Measurements from ENCODE around the gene CD44.

GRCh38 chr11:35253237-35253636 lies 114.3 kb downstream of the CD44 start:
- TF ChIP-seq POLR2A (IDR thresholded peaks at IDR 0.05) = no peak
- TF ChIP-seq, protein P1, sequence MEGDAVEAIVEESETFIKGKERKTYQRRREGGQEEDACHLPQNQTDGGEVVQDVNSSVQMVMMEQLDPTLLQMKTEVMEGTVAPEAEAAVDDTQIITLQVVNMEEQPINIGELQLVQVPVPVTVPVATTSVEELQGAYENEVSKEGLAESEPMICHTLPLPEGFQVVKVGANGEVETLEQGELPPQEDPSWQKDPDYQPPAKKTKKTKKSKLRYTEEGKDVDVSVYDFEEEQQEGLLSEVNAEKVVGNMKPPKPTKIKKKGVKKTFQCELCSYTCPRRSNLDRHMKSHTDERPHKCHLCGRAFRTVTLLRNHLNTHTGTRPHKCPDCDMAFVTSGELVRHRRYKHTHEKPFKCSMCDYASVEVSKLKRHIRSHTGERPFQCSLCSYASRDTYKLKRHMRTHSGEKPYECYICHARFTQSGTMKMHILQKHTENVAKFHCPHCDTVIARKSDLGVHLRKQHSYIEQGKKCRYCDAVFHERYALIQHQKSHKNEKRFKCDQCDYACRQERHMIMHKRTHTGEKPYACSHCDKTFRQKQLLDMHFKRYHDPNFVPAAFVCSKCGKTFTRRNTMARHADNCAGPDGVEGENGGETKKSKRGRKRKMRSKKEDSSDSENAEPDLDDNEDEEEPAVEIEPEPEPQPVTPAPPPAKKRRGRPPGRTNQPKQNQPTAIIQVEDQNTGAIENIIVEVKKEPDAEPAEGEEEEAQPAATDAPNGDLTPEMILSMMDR (IDR thresholded peaks at IDR 0.05) = no peak

All from heart left ventricle (tissue), 13 donors.